ENCODE measurements around the gene ITPR2. TPM values are rescaled to one million over a fixed set of nuclear protein-coding genes. Genes with fewer than 3 reads are reported as not detected.

The ITPR2 gene
- total RNA-seq, 1 experiment from 2014 or later: 26.0 TPM

- POLR2A ChIA-PET (ENCODE audit: unreplicated experiment): no interaction called here
- no peak overlapping the region for H3K4me2 ChIP-seq
- no peak overlapping the region for H3K27ac ChIP-seq
- no peak overlapping the region for H2AFZ ChIP-seq
- CTCF ChIA-PET: no interaction called here
- TF ChIP-seq CTCF (conservative IDR thresholded peaks at IDR 0.05): no peak
- no peak for TF ChIP-seq EZH2 (IDR thresholded peaks at IDR 0.05; ENCODE audit: low read depth)
- no peaks in the 10 kb centered on the region for H3K27me3 ChIP-seq (ENCODE audit: insufficient read depth, low read depth)
- no peak for DNase-seq
- no TSS peak for BruUV-seq (replicated peaks)
- H3K4me3 ChIP-seq: no peak overlapping the region
- H4K20me1 ChIP-seq (ENCODE audit: insufficient read depth): no peaks in the 10 kb centered on the region
- no peaks in the 10 kb centered on the region for H3K4me1 ChIP-seq (replicated peaks; ENCODE audit: insufficient read depth)
- no peaks in the 10 kb centered on the region for H3K36me3 ChIP-seq (ENCODE audit: low read depth)
- no peaks in the 10 kb centered on the region for H3K79me2 ChIP-seq (ENCODE audit: low read depth)
- intact Hi-C loops (cut with micrococcal nuclease; ENCODE audit: unreplicated experiment): no loop called here
- H3K9me2 ChIP-seq (ENCODE audit: insufficient read depth): no peaks in the 10 kb centered on the region
- H3K9me3 ChIP-seq (ENCODE audit: insufficient read depth, low read depth): peaks cover 18% of the 10 kb centered on the region
- H3F3A ChIP-seq (ENCODE audit: insufficient read depth, low read depth): no peaks in the 10 kb centered on the region
Measured at GRCh38 chr12:26527682-26528081, 305.3 kb downstream of the ITPR2 start.

- BruUV-seq (replicated peaks): no TSS peak
- Histone ChIP-seq H4K20me1 (ENCODE audit: insufficient read depth) (no peaks in the 10 kb centered on the region), H3K79me2 (ENCODE audit: low read depth) (no peaks in the 10 kb centered on the region), H3K27me3 (ENCODE audit: insufficient read depth, low read depth) (no peaks in the 10 kb centered on the region), H3K4me1 (replicated peaks; ENCODE audit: insufficient read depth) (no peaks in the 10 kb centered on the region), H3K4me3 (no peak overlapping the region), H3F3A (ENCODE audit: insufficient read depth, low read depth) (no peaks in the 10 kb centered on the region), H3K9me2 (ENCODE audit: insufficient read depth) (no peaks in the 10 kb centered on the region), H2AFZ (no peak overlapping the region), H3K27ac (no peak overlapping the region), H3K9me3 (ENCODE audit: insufficient read depth, low read depth) (peaks cover 18% of the 10 kb centered on the region), H3K36me3 (ENCODE audit: low read depth) (no peaks in the 10 kb centered on the region), H3K4me2 (no peak overlapping the region)
- DNase-seq: no peak
- intact Hi-C loops (cut with micrococcal nuclease; ENCODE audit: unreplicated experiment): no loop called here
- TF ChIP-seq CTCF (conservative IDR thresholded peaks at IDR 0.05) (peak; percentile 74), EZH2 (IDR thresholded peaks at IDR 0.05; ENCODE audit: low read depth) (no peak)
- ChIA-PET POLR2A (ENCODE audit: unreplicated experiment) (no interaction called here), CTCF (no interaction called here)
Measured at GRCh38 chr12:26524862-26525465, 308.0 kb downstream of the ITPR2 start.

- no peak overlapping the region for H2AFZ ChIP-seq
- H3K79me2 ChIP-seq (ENCODE audit: low read depth): no peaks in the 10 kb centered on the region
- TF ChIP-seq CTCF (conservative IDR thresholded peaks at IDR 0.05): no peak
- TF ChIP-seq EZH2 (IDR thresholded peaks at IDR 0.05; ENCODE audit: low read depth): no peak
- no peak overlapping the region for H3K27ac ChIP-seq
- H3K4me2 ChIP-seq: no peak overlapping the region
- intact Hi-C loops (cut with micrococcal nuclease; ENCODE audit: unreplicated experiment): no loop called here
- CTCF ChIA-PET: no interaction called here
- POLR2A ChIA-PET (ENCODE audit: unreplicated experiment): no interaction called here
- no peaks in the 10 kb centered on the region for H3K36me3 ChIP-seq (ENCODE audit: low read depth)
- no TSS peak for BruUV-seq (replicated peaks)
- no peaks in the 10 kb centered on the region; the same call in 1 of the 2 replicates for H3F3A ChIP-seq (ENCODE audit: insufficient read depth, low read depth)
- no peaks in the 10 kb centered on the region for H3K4me1 ChIP-seq (replicated peaks; ENCODE audit: insufficient read depth)
- no peaks in the 10 kb centered on the region for H3K9me2 ChIP-seq (ENCODE audit: insufficient read depth)
- H4K20me1 ChIP-seq (ENCODE audit: insufficient read depth): no peaks in the 10 kb centered on the region
- no peak overlapping the region for H3K4me3 ChIP-seq
- no peak for DNase-seq
- no peaks in the 10 kb centered on the region for H3K27me3 ChIP-seq (ENCODE audit: insufficient read depth, low read depth)
- peaks cover 18% of the 10 kb centered on the region for H3K9me3 ChIP-seq (ENCODE audit: insufficient read depth, low read depth)
Measured at GRCh38 chr12:26523708-26524150, 309.3 kb downstream of the ITPR2 start.

All from PC-9 (cell line).